ENCODE results near the gene TXNRD1. TPM values are rescaled to one million over a fixed set of nuclear protein-coding genes. Genes with fewer than 3 reads are reported as not detected.

The TXNRD1 gene
- total RNA-seq (2014; rRNA removed; shearing (Covaris generic)) = 200 and 240 TPM in 2 replicates

GRCh38 chr12:104215638-104216297 lies at the start of gene TXNRD1:
Gene TXNRD1, plus strand, starts transcription at chr12:104215779. Its CDS starts 24 bp downstream, at chr12:104215803.

GRCh38 chr12:104303538-104304151 lies 88.1 kb downstream of the TXNRD1 start, which contains the start of gene EID3:
Gene EID3, plus strand, starts transcription at chr12:104303739. Its CDS starts 196 bp downstream, at chr12:104303935.

Other genes starting within 250 kb of the TXNRD1 start
- gene TDG, start 249.9 kb upstream of the TXNRD1 start, total RNA-seq (2014; rRNA removed; shearing (Covaris generic)) = 28.2 and 32.9 TPM in 2 replicates
- gene GLT8D2, start 165.6 kb upstream of the TXNRD1 start, total RNA-seq (2014; rRNA removed; shearing (Covaris generic)) = 2.2 and 2.6 TPM in 2 replicates
- 5.4 and 8.1 TPM in 2 replicates for gene HCFC2, start 151.2 kb upstream of the TXNRD1 start, total RNA-seq (2014; rRNA removed; shearing (Covaris generic))
- 23.5 and 26.1 TPM in 2 replicates for gene NFYB, start 77.6 kb upstream of the TXNRD1 start, total RNA-seq (2014; rRNA removed; shearing (Covaris generic))
- gene EID3, start 88.0 kb downstream of the TXNRD1 start, total RNA-seq (2014; rRNA removed; shearing (Covaris generic)) = 5.9 and 11.1 TPM in 2 replicates
- gene CHST11, start 241.2 kb downstream of the TXNRD1 start, total RNA-seq (2014; rRNA removed; shearing (Covaris generic)) = 22.8 and 28.3 TPM in 2 replicates

All from A375 (cell line).